Measurements from ENCODE around the gene VANGL1. TPM values are rescaled to one million over a fixed set of nuclear protein-coding genes. Genes with fewer than 3 reads are reported as not detected.

VANGL1 gene
- polyA plus RNA-seq, 3 donors, result 12.0 to 17.1 (median 14.1) TPM

- no peak for DNase-seq
These were observed 86.6 kb downstream of the VANGL1 start for GRCh38 chr1:115728341-115728740.

GRCh38 chr1:115729756-115730155, 88.0 kb downstream of the VANGL1 start:
- no peak for DNase-seq

DNA sequence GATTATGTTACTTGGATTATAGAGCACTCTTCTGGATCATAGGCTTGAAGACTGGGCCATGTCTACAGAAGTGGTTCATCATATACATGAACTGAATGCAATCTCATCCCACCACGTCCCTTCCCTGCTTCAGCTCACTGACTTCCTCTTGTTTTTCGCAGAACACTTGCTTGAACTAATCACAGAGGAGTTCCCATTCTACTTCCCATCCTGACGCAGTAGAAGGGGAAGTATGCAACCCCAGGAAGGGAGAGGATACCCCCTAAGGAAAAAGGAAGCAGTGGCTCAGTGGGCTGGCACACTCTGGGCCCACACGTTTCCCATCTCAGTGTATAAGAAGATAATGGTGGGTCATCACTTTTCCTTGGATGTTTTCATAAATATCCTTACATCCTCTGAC, 90.5 kb downstream of the VANGL1 start:
- no peak for DNase-seq

GRCh38 chr1:115740811-115741210, 99.0 kb downstream of the VANGL1 start:
- no peak for DNase-seq

GRCh38 chr1:115744646-115745275, 103.0 kb downstream of the VANGL1 start:
- no peak for DNase-seq

- DNase-seq, result no peak
These were observed 104.4 kb downstream of the VANGL1 start for GRCh38 chr1:115746021-115746690.

Other genes starting within 250 kb of the VANGL1 start
- 1 to 10 TPM in 2 of 3 donors, under 1 TPM in 1; 0.97 to 1.0 (median 1.0) TPM for gene CASQ2, start 126.7 kb downstream of the VANGL1 start, polyA plus RNA-seq (ENCODE audit: insufficient read length in 3 of 3)
- gene NHLH2, start 199.2 kb downstream of the VANGL1 start, polyA plus RNA-seq (ENCODE audit: insufficient read length in 3 of 3), result not detected